PFSK-1 (cell line): ENCODE data around the gene MCM5.

Experiments used
- POLR2AphosphoS5 ChIP-seq: IDR thresholded peaks from 2 replicates; pipeline ENCODE4 v1.6.1; 2012; ENCODE audit warnings: low read depth, mild to moderate bottlenecking, control low read depth, low read length, moderate library complexity
- SIN3A ChIP-seq: IDR thresholded peaks from 2 replicates; pipeline ENCODE4 v1.6.1; 2012; ENCODE audit warnings: mild to moderate bottlenecking, low read length, moderate library complexity, borderline replicate concordance; ENCODE audit not compliant: insufficient read depth

- TF ChIP-seq SIN3A: no peak
- no peak for TF ChIP-seq POLR2AphosphoS5
Measured at GRCh38 chr22:35459423-35459894, 59.5 kb downstream of the MCM5 start.
